Liver (tissue), 9 donors: ENCODE data around the gene PRR5L. TPM values are rescaled to one million over a fixed set of nuclear protein-coding genes. Genes with fewer than 3 reads are reported as not detected.

Experiments used
- DNase-seq: peaks from one replicate; pipeline ENCODE4 v3.0.0-alpha.2; 2017; ENCODE audit warnings: low spot score
- H3K27ac ChIP-seq, 2 donors: one replicate each; pipeline ENCODE4 v1.7.0; 2013; ENCODE audit warnings: inconsistent platforms in 2 of 2, low read length in 2 of 2, control low read depth in 1 of 2, low read depth in 1 of 2, mild to moderate bottlenecking in 1 of 2
- H3K27me3 ChIP-seq, 4 donors: one replicate each; pipeline versions ENCODE4 v1.6.1 to v1.7.0; 2013; ENCODE audit warnings: low read length in 3 of 4, inconsistent platforms in 1 of 4, mild to moderate bottlenecking in 1 of 4, moderate library complexity in 1 of 4; ENCODE audit not compliant: control insufficient read depth in 4 of 4, insufficient read depth in 4 of 4
- H3K36me3 ChIP-seq, 4 donors: one replicate each; pipeline versions ENCODE4 v1.6.1 to v1.7.0; 2013; ENCODE audit warnings: low read length in 3 of 4, mild to moderate bottlenecking in 3 of 4, low read depth in 1 of 4, moderate library complexity in 1 of 4; ENCODE audit not compliant: control insufficient read depth in 4 of 4, insufficient read depth in 3 of 4
- H3K4me1 ChIP-seq, 4 donors: one replicate each; pipeline versions ENCODE4 v1.6.1 to v1.7.0; 2013; ENCODE audit warnings: low read length in 3 of 4, mild to moderate bottlenecking in 3 of 4, moderate library complexity in 1 of 4; ENCODE audit not compliant: control insufficient read depth in 4 of 4, insufficient read depth in 4 of 4
- H3K4me3 ChIP-seq, 3 donors: one replicate each; pipeline versions ENCODE4 v1.6.1 to v1.7.0; 2013; ENCODE audit warnings: low read length in 3 of 3, control low read depth in 1 of 3, low read depth in 1 of 3, mild to moderate bottlenecking in 1 of 3
- H3K9ac ChIP-seq, 2 donors: one replicate each; pipeline ENCODE4 v1.7.0; 2013; ENCODE audit warnings: low read length in 2 of 2, mild to moderate bottlenecking in 2 of 2, moderate library complexity in 2 of 2, control low read depth in 1 of 2, low read depth in 1 of 2
- H3K9me3 ChIP-seq, 4 donors: one replicate each; pipeline versions ENCODE4 v1.6.1 to v1.7.0; 2013; ENCODE audit warnings: low read length in 3 of 4; ENCODE audit not compliant: control insufficient read depth in 4 of 4
- CTCF ChIP-seq: fragments of 150-350 bp; IDR thresholded peaks from 2 replicates; pipeline ENCODE4 v1.5.1; 2017; ENCODE audit warnings: improper control_type of control experiment, low read depth, low read length; ENCODE audit not compliant: missing input control
- FOXA1 ChIP-seq: IDR thresholded peaks from 2 replicates; pipeline ENCODE4 v1.6.1; 2016; ENCODE audit warnings: antibody characterized with exemption
- FOXA2 ChIP-seq: IDR thresholded peaks from 2 replicates; pipeline ENCODE4 v1.6.1; 2016; ENCODE audit warnings: antibody characterized with exemption
- GABPA ChIP-seq, 2 donors: IDR thresholded peaks in 1 of 2; conservative IDR thresholded peaks in 1 of 2; 2 replicates each; pipeline ENCODE4 v1.6.1; 2016; ENCODE audit warnings: antibody characterized with exemption in 2 of 2, mild to moderate bottlenecking in 1 of 2, moderate library complexity in 1 of 2
- HNF4A ChIP-seq, 2 donors: conservative IDR thresholded peaks; 2 replicates each; pipeline ENCODE4 v1.6.1; 2016; ENCODE audit warnings: antibody characterized with exemption in 2 of 2, mild to moderate bottlenecking in 2 of 2
- HNF4G ChIP-seq: IDR thresholded peaks from 2 replicates; pipeline ENCODE4 v1.6.1; 2016; ENCODE audit warnings: antibody characterized with exemption
- JUND ChIP-seq, 2 donors: IDR thresholded peaks; 2 replicates each; pipeline ENCODE4 v1.6.1; 2016; ENCODE audit warnings: antibody characterized with exemption in 2 of 2
- NR2F2 ChIP-seq: IDR thresholded peaks from 2 replicates; pipeline ENCODE4 v1.6.1; 2016; ENCODE audit warnings: antibody characterized with exemption
- RAD21 ChIP-seq, 2 donors: IDR thresholded peaks; 2 replicates each; pipeline ENCODE4 v1.6.1; 2016; ENCODE audit warnings: antibody characterized with exemption in 2 of 2, mild to moderate bottlenecking in 2 of 2
- REST ChIP-seq: IDR thresholded peaks from 2 replicates; pipeline ENCODE4 v1.6.1; 2016; ENCODE audit warnings: antibody characterized with exemption, mild to moderate bottlenecking
- RXRA ChIP-seq, 2 donors: IDR thresholded peaks; 2 replicates each; pipeline ENCODE4 v1.6.1; 2017 to 2018; ENCODE audit warnings: antibody characterized with exemption in 2 of 2, mild to moderate bottlenecking in 1 of 2
- SP1 ChIP-seq: IDR thresholded peaks from 2 replicates; pipeline ENCODE4 v1.6.1; 2018; ENCODE audit warnings: antibody characterized with exemption, mild to moderate bottlenecking
- TAF1 ChIP-seq: conservative IDR thresholded peaks from 2 replicates; pipeline ENCODE4 v1.6.1; 2016; ENCODE audit warnings: antibody characterized with exemption, mild to moderate bottlenecking
- YY1 ChIP-seq: IDR thresholded peaks from 2 replicates; pipeline ENCODE4 v1.6.1; 2016; ENCODE audit warnings: antibody characterized with exemption, mild to moderate bottlenecking
- ZBTB33 ChIP-seq: IDR thresholded peaks from 2 replicates; pipeline ENCODE4 v1.6.1; 2016; ENCODE audit warnings: antibody characterized with exemption
- WGBS: extraction: QIAGEN DNeasy Blood & Tissue Kit; methylation state at CpG from one replicate; pipeline ENCODE4 v1.1.7; 2013; 5-methylcytosine and 5-hydroxymethylcytosine counted together
- polyA plus RNA-seq, 2 donors: library from polyadenylated mRNA; stranded (reverse) in 1 of 2; unstranded in 1 of 2; fragments of 200-250 nt in 1 of 2; fragments of >200 nt in 1 of 2; fragmentation: Nextera tagmentation in 1 of 2; extraction: Ambion mirVana in 1 of 2; gene quantifications; one replicate each; pipeline versions ENCODE4 v1.2.1 to v1.2.3, GENCODE V29; 2013 to 2015
- total RNA-seq, 2 donors: library from RNA; depleted of rRNA; stranded (reverse); fragments of >200 nt; gene quantifications; one replicate each; pipeline ENCODE4 v1.2.3, GENCODE V29; 2014
- TF ChIP-seq, protein P1 (sequence below): IDR thresholded peaks from 2 replicates; pipeline ENCODE4 v1.6.1; 2016; ENCODE audit warnings: antibody characterized with exemption
- TF ChIP-seq, protein P2 (sequence below): IDR thresholded peaks from 2 replicates; pipeline ENCODE4 v1.6.1; 2016; ENCODE audit warnings: antibody characterized with exemption
- donor health status: healthy.
- donor health status: healthy.
- donor health status: healthy.
- donor health status: healthy.
- donor health status: healthy.

PRR5L gene
- total and polyA plus RNA-seq, 4 donors: 1.2 to 8.5 (median 4.5) TPM

DNA sequence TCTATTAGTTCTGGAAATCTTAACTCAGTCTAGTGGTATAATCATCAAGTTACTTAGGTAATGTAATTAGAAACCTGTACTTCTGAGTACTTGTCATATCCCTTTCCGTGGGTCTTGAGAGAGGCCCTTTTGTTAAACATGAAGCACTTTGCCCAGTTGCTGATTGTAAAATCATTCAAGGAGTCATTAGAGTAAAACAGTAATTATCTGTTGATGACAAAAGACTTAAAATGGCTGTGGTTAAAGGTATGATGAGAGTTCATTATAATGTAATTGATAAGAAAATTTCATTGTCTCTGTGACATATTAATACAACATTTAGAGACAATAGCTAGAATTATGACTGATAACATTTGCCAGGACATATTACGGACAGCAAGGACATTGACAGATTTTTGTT, 34.3 kb downstream of the PRR5L start:
- no peaks in the 10 kb centered on the region for H3K36me3 ChIP-seq
- no peaks in the 10 kb centered on the region for H3K9me3 ChIP-seq
- no peaks in the 10 kb centered on the region for H3K27me3 ChIP-seq
- H3K4me3 ChIP-seq: no peak overlapping the region
- WGBS: 87% methylated on average over 2 of the region's 2 CpGs
- H3K27ac ChIP-seq: no peak overlapping the region
- no peak for TF ChIP-seq HNF4G
- no peak for TF ChIP-seq YY1
- TF ChIP-seq FOXA1: no peak
- TF ChIP-seq JUND (IDR thresholded peaks at IDR 0.05): no peak
- no peak for TF ChIP-seq NR2F2
- TF ChIP-seq, protein P1, sequence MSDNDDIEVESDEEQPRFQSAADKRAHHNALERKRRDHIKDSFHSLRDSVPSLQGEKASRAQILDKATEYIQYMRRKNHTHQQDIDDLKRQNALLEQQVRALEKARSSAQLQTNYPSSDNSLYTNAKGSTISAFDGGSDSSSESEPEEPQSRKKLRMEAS: no peak
- H3K9ac ChIP-seq: no peak overlapping the region
- H3K4me1 ChIP-seq: no peaks in the 10 kb centered on the region
- no peak for DNase-seq

DNA sequence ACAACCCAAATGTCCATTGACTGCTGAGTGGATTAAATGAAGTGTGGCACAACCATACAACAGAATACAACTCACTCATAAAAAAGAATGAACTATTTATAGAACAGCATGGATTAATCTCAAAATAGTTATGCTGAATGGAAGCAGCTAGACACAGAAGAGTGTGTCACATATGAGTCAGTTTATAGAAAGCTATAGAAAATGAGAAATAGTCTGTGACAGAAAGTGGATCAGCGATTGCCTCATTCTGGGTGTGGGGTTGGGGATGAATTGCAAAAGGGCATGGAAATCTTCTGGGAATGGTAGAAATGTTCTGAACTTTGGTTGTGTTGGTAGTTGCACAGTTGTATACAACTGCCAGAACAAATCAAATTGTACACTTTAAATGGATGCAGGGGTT, 37.4 kb downstream of the PRR5L start:
- Histone ChIP-seq H3K36me3 (no peaks in the 10 kb centered on the region), H3K27ac (no peak overlapping the region), H3K4me1 (no peaks in the 10 kb centered on the region), H3K4me3 (no peak overlapping the region), H3K9me3 (no peaks in the 10 kb centered on the region), H3K9ac (no peak overlapping the region), H3K27me3 (no peaks in the 10 kb centered on the region)
- no peak for DNase-seq
- 86% methylated on average over 1 of the region's 1 CpG for WGBS
- no peak for TF ChIP-seq NR2F2
- no peak for TF ChIP-seq RXRA (IDR thresholded peaks at IDR 0.05)
- no peak for TF ChIP-seq FOXA1
- TF ChIP-seq, protein P1: no peak
- no peak for TF ChIP-seq JUND (IDR thresholded peaks at IDR 0.05)
- TF ChIP-seq TAF1: no peak
- no peak for TF ChIP-seq FOXA2
- TF ChIP-seq ZBTB33: no peak
- TF ChIP-seq SP1: no peak
- TF ChIP-seq, protein P2, sequence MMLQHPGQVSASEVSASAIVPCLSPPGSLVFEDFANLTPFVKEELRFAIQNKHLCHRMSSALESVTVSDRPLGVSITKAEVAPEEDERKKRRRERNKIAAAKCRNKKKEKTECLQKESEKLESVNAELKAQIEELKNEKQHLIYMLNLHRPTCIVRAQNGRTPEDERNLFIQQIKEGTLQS: no peak
- TF ChIP-seq HNF4A (conservative IDR thresholded peaks at IDR 0.05): no peak

GRCh38 chr11:36333897-36334296, 37.8 kb downstream of the PRR5L start:
- H3K9ac ChIP-seq: no peak overlapping the region
- H3K27me3 ChIP-seq: no peaks in the 10 kb centered on the region
- WGBS: 70% methylated on average over 2 of the region's 2 CpGs
- H3K9me3 ChIP-seq: no peaks in the 10 kb centered on the region
- no peak for DNase-seq
- H3K36me3 ChIP-seq: no peaks in the 10 kb centered on the region
- H3K27ac ChIP-seq: no peak overlapping the region
- TF ChIP-seq JUND (IDR thresholded peaks at IDR 0.05): no peak
- TF ChIP-seq, protein P2: no peak
- no peak for TF ChIP-seq FOXA1
- TF ChIP-seq GABPA (IDR thresholded peaks at IDR 0.05 in 1 of 2, conservative IDR thresholded peaks at IDR 0.05 in 1 of 2): no peak
- TF ChIP-seq RAD21 (IDR thresholded peaks at IDR 0.05): no peak
- TF ChIP-seq REST: no peak
- no peak for TF ChIP-seq CTCF
- no peak for TF ChIP-seq YY1
- no peak for TF ChIP-seq NR2F2
- no peak for TF ChIP-seq HNF4A (conservative IDR thresholded peaks at IDR 0.05)
- no peak overlapping the region for H3K4me3 ChIP-seq
- no peaks in the 10 kb centered on the region for H3K4me1 ChIP-seq
